HG02852 (cell line): Measurements from ENCODE around the gene WFDC10B.
"Not testable (repeated sequence)": the region's sequence is repeated elsewhere in the genome, so short reads cannot be mapped to it uniquely, and the experiment has no call there.

Source experiments
- ATAC-seq: cut with Tn5 transposase; IDR thresholded peaks from one replicate; pipeline ENCODE4 v1.9.1; 2021; ENCODE audit warnings: mild to moderate bottlenecking, moderate library complexity; ENCODE audit not compliant: unreplicated experiment

WFDC10B gene

DNA sequence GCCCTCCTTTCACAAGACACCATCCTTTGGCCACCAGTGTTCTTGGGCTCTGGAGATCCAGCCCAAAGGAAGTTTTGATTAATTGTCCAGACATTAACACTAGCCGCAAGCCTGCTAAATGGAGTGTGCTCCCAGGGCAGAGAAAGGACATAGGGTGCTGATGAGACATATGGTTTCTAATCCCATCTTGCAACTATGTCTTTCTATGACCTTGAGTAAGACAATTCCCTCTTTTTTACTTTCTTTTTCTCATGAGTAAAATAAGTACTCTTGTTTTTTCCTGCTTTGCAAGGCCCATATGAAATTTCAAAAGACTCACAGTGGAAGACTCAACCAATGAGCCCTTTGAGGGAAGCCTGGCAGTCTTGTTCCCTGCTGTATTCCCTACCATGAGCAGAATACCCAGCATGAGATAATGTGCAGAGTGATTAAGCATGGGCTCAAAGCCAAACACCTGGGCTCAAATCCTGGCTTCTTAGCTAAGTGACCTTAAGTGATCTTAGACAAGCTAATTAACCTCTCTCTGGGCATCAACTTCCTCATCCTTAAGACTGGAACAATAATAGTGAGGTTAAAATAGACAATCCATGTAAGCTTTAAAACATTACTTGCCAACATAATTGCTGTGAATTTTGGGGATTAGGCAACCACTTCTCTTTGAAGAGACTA, at the start of gene WFDC10B:
Gene WFDC10B (minus strand): TSS at position 51 of the 669 bp plus-strand sequence. CDS start 19,027 bp downstream, outside the sequence.
- no peak for ATAC-seq

DNA sequence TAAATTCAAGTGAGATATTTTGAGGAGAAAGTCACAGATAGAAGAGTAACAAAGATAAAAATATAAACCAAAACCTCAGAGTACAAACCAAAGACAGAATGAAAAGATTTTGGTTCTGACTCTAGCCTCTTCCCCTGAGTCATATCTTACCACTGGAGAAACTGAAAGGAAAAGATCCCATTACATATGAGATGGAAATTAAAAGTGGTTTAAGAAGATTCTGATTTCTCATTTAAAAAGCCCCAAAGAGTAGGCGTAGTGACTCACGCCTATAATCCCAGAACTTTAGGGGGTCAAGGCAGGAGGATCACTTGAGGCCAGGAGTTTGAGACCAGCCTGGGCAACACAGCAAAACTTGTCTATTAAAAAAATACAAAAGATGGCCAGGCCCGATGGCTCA, 47.9 kb upstream of the WFDC10B start:
- ATAC-seq = no peak

DNA sequence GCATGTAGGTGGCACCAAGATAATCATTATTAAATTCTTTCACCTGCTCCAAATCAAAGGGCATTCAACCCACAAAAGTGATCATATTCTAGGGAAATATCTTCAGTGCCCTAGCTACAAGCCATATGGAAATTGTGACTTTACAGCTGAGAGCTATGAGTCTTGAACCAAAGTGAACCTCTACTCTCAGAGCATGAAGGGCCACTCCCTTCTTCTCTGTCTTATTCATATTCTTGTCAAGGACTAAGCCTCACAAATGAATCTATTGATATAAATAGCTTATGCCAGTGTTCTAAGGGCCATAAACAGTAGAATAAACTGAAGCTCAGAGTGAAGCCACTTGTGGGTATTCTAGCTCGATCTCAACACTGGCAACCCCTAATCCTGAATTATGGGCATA, 46.9 kb upstream of the WFDC10B start:
- no peak for ATAC-seq

DNA sequence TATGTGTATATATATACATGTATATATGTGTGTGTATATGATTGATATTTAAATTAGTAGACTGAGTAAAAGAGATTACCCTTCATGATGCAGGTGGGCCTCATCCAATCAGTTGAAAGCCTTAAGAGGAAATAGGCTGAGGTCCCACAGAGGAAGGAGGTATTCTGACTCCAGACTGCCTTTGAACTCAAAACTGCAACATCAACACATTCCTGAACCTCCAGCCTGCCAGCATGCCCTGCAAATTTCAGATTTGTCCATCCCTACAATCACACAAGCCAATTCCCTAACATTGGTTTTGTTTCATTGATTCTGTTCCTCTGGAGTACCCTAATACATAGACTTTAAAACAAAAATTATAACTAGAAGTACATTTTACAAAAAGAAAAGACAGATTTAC, 40.2 kb upstream of the WFDC10B start:
- ATAC-seq = no peak

DNA sequence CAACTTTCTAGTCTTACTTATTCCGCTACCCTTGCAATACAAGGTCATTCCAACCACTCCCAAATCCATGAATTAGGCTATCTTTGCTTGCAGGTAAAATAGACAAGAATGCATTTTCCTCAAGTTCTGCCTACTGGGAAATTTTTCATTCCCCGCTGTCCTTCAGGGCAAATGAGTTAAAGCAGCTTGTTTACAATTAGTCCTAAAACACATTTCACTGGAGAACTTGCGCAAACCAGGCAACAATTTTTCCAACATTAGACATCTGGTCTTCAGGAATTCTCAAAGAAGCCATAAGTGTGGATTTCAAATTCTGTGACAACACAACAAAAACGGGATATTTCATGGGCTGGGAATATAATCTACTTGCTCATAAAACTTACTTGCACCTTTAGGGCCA, 37.8 kb upstream of the WFDC10B start:
- ATAC-seq = no peak

DNA sequence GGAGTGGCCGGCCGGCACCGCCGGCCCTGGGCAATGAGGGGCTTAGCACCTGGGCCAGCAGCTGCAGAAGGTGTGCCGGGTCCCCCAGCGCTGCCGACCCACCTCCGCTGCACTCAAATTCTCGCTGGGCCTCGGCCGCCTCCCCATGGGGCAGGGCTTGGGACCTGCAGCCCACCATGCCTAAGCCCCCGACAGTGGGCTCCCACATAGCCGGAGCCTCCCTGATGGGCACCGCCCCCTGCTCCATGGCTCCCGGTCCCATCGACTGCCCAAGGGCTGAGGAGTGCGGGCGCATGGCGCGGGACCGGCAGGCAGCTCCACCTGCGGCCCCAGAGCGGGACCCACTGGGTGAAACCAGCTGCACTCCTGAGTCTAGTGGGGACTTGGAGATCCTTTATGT, 31.2 kb upstream of the WFDC10B start:
- no peak for ATAC-seq

DNA sequence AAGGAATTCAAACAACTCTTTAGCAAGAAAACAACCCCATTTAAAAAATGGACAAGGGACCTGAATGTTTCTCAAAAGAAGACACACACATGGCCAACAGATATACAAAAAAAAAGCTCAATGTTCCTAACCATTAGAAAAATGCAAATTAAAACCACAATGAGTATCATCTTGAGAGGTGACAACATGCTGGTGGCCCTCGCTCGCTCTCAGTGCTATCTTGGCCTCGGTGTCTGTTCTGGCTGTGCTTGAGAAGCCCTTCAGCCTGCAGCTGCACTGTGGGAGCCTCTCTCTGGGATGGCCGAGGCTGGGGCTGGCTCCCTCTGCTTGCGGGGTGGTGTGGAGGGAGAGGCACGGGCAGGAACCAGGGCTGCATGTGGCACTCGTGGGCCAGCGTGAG, 30.7 kb upstream of the WFDC10B start:
- ATAC-seq = no peak

DNA sequence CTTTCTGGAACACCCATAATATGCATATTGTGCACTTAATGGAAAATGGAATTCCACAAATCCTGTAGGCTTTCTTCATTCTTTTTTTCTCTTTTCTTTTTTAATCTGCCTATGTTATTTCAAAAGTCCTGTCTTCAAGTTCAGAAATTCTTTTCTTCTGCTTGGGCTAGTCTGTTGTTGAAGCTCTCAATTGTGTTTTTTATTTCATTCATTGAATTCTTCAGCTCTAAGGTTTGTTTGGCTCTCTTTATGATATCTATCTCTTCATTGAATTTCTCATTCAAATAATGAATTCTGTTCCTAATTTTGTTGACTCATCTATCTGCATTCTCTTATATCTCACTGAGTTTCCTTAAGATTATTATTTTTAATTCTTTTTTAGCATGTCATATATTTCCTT, 27.4 kb upstream of the WFDC10B start:
- no peak for ATAC-seq

DNA sequence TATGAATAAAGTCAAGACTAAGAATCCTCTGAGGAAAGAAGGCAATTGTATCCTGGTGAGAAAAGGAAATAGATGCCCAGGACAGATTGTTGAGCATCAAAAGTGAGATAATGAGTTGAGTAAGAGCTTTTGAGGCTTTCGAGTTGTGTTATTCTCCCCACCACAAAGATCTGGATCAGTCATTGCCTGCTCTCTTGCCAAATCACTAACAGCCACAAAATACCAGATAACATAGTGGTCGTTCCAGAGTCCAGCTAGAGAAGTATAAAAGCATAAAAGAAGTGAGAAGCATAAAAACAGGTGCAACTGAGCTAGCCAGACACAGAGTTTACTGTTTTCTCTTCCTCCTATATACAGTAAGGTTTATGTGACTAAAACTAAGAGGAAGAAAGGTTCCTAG, 22.2 kb upstream of the WFDC10B start:
- no peak for ATAC-seq

DNA sequence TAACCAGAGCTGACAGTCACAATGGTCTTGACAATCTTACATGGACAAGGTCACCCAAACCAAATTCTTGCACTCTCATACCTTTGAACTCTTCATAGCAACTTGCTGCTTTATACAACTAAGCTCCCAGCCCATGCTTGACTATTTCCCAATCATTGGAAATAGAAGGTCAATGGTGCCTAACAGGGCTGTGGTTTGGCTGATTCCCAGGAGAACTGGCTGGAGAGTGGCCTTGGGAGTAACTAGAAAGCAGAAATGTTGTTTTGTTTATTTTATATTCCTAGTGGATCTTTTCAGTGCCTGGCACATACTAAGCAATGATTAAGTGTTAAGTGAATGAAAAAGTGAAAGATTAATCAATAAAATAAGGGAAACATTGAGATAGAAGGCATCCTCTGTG, 20.3 kb upstream of the WFDC10B start:
- no peak for ATAC-seq

DNA sequence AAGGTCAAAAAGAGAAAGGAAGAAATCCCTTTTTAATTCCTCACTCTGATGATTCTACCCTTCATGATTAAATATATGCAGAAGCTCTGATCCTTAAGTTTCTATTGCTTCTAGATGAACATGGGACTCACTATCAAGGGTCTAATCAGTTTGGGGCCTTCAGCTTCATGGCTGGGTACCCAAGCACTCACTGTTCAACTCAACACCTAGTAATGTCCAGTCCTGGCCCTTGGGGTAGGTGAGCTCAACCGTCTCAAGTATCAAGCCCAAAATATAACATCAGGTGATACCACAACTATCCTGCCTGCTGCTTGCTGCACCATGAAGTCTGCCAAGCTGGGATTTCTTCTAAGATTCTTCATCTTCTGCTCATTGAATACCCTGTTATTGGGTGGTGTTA, 17.2 kb upstream of the WFDC10B start, which contains the start of gene SPINT4:
Gene SPINT4 (plus strand): TSS at position 301 of the 400 bp plus-strand sequence. CDS start 21 bp downstream, at position 322.
- no peak for ATAC-seq

DNA sequence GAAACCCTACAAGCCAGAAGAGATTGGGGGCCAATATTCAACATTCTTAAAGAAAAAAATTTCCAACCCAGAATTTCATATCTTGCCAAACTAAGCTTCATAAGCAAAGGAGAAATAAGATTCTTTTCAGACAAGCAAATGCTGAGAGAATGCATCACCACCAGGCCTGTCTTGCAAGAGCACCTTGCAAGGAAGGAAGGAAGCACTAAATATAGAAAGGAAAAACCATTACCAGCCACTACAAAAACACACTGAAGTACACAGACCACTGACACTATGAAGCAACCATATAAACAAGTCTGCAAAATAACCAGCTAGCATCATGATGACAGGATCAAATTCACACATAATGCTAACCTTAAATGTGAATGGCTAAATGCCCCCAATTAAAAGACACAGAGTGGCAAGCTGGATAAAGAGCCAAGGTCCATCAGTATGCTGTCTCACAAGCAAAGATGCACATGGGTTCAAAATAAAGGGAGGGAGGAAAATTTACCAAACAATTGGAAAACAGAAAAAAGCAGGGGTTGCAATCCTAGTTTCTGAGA, 11.4 kb upstream of the WFDC10B start:
- ATAC-seq = not testable (repeated sequence)

DNA sequence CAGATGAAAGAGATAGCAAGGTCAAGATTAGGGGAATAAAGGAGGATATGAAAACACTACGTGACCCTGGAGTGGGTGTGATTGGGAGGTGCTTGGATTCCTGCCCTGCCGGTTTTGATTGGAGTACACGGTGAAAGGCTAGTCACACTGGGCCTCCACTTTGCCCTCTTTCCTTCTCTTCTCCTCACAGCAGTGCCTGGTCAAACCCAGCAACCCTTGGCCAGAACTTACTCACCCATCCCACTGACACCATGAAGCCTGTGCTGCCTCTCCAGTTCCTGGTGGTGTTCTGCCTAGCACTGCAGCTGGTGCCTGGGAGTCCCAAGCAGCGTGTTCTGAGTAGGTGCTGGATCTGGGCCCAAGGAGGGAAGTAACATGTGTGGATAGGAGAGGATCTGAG, 2.9 kb downstream of the WFDC10B start, which contains the start of gene WFDC13:
Gene WFDC13 (plus strand): TSS at position 166 of the 400 bp plus-strand sequence. CDS start 86 bp downstream, at position 252.
- no peak for ATAC-seq

DNA sequence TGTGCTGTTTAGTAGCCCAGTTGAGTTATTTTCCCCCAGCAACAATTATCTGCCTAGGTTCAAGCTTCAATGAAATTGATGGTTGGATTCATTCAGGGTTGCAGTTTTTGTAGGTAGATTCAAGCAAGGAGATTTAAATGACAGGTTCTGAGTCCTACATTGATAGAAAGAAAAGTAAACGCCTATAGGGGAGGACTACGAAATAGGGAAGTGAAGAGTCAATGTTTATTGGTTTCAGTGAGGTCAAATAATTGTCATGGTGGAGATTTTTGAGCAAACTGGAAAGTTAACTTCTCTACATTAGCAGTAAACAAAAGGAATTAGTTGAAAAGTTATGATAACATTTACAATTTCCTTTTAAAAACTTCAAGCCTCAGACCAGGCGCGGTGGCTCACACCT, 3.7 kb downstream of the WFDC10B start:
- no peak for ATAC-seq

DNA sequence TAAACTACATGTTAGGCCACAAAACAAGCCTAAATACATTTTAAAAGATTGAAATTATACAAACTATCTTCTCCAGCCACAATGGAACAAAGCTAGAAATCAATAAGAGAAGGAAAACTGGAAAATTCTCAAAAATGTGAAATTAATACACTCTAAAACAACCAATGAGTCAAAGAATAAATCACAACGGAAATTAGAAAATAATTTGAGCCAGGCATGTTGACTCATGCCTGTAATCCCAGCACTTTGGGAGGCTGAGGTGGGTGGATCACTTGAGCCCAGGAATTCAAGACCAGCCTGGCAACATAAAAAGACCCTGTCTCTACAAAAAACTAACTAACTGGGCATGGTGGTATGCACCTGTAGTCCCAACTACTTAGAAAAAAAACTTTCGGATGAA, 9.3 kb downstream of the WFDC10B start:
- no peak for ATAC-seq

DNA sequence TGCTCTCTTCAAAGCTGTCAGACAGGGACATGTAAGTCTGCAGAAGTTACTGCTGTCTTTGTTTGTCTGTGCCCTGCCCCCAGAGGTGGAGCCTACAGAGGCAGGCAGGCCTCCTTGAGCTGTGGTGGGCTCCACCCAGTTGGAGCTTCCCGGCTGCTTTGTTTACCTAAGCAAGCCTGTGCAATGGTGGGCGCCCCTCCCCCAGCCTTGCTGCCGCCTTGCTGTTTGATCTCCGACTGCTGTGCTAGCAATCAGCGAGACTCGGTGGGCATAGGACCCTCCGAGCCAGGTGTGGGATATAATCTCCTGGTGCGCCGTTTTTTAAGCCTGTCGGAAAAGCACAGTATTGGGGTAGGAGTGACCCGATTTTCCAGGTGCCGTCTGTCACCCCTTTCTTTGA, 11.5 kb downstream of the WFDC10B start:
- not testable (repeated sequence) for ATAC-seq

DNA sequence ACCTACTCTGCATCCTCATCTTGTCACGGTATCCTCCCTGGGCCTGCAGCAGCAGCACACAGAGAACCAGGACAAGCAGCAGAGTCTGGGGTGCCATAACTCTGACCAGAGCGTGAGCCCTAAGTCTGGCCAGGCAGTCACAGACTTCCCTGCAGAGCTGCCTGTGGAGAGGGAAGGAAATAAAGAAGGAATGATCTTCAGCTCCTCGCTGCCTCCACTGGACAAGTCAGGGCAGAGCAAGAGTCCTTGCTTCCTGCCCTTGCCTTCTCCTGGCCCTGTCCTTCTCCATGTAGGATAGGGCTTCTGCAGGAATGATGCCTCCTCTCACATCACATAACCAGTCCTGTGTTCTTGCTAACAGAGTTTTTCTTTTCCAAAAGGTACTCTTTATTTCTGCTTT, 18.9 kb downstream of the WFDC10B start:
- no peak for ATAC-seq

DNA sequence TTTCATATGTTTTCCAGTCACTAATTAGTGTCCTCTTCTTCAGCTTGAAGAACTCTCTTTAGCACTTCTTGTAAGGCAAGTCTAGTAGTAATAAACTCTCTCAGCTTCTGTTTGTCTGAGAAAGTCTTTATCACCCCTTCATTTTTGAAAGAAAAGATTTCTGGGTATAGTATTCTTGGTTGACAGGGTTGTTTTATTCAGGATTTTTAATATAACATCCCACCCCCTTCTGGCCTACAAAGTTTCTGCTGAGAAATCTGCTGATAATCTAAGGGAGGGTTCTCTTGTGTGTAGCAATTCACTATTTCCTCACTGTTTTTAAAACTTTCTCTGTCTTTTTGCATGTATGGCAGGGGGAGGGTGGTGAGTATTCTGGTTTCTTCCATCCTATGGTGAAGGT, 25.2 kb downstream of the WFDC10B start:
- no peak for ATAC-seq

DNA sequence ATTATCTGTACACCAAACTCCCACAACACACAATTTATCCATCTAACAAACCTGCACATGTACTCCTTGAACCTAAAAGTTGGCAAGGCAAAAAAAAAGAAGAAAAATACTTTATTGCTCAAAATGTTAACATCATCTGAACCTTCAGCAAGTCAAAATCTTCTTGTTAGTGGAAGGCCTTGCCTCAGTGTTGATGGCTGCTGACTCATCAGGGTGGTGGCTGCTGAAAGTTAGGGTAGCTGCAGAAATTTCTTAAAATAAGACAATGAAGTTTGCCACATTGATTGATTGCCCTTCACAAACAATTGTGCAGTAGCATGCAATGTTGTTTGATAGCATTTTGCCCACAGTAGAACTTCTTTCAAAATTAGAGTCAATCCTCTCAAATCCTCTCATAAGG, 32.1 kb downstream of the WFDC10B start:
- ATAC-seq = no peak

DNA sequence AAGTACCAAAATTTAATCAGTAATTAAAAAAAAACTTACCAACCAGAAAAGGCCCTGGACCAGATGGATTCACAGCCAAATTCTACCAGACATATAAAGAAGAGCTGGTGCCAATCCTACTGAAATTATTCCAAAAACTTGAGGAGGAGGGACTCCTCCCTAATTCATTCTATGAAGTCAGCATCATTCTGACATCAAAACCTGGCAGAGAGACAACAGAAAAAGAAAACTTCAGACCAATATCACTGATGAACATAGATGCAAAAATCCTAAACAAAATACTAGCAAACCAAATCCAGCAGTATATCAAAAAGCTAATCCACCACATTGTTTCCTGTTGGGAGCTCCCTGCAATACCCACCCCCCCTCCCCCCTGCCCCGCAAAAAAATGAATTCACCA, 34.7 kb downstream of the WFDC10B start, which contains the start of gene WFDC11:
Gene WFDC11 (minus strand): TSS at position 101 of the 400 bp plus-strand sequence. CDS start 19,639 bp downstream, outside the sequence.
- no peak for ATAC-seq

DNA sequence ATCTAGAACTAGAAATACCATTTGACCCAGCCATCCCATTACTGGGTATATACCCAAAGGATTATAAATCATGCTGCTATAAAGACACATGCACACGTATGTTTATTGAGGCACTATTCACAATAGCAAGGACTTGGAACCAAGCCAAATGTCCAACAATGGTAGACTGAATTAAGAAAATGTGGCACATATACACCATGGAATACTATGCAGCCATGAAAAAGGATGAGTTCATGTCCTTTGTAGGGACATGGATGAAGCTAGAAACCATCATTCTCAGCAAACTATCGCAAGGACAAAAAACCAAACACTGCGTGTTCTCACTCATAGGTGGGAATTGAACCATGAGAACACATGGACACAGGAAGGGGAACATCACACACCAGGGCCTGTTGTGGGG, 47.8 kb downstream of the WFDC10B start:
- ATAC-seq = not testable (repeated sequence)

DNA sequence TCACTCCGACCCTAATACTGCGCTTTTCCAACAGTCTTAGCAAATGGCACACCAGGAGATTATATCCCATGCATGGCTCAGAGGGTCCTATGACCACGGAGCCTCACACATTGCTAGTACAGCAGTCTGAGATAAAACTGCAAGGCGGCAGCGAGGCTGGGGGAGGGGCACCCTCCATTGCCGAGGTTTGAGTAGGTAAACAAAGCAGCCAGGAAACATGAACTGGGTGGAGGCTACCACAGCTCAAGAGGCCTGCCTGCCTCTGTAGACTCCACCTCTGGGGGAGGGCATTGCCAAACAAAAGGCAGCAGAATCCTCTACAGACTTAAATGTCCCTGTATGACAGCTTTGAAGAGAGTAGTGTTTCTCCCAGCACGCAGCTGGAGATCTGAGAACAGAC, 53.1 kb downstream of the WFDC10B start:
- ATAC-seq = not testable (repeated sequence)
